Neuronal stem cell (in vitro differentiated cells): ENCODE results near the gene SNCB.

Experiments
- DNase-seq: peaks from one replicate; pipeline ENCODE4 v3.0.0-alpha.2; 2013; ENCODE audit warnings: low spot score
- H2AFZ ChIP-seq: one replicate; pipeline ENCODE4 v1.6.1; 2013; ENCODE audit warnings: mild to moderate bottlenecking, low read length, inconsistent platforms
- H2AK5ac ChIP-seq: 2 replicates; pipeline ENCODE4 v1.6.1; 2013; ENCODE audit warnings: low read depth, mild to moderate bottlenecking, inconsistent platforms, low read length, moderate library complexity, mixed read lengths
- H2BK120ac ChIP-seq: 2 replicates; pipeline ENCODE4 v1.6.1; 2013; ENCODE audit warnings: low read depth, mild to moderate bottlenecking, inconsistent platforms, low read length, moderate library complexity, mixed read lengths
- H2BK12ac ChIP-seq: one replicate; pipeline ENCODE4 v1.6.1; 2013; ENCODE audit warnings: low read length, inconsistent platforms
- H2BK15ac ChIP-seq: 2 replicates; pipeline ENCODE4 v1.6.1; 2013; ENCODE audit warnings: mild to moderate bottlenecking, low read length, inconsistent platforms, mixed read lengths
- H2BK5ac ChIP-seq: one replicate; pipeline ENCODE4 v1.6.1; 2013; ENCODE audit warnings: inconsistent platforms, mild to moderate bottlenecking, low read length, moderate library complexity
- H3K14ac ChIP-seq: one replicate; pipeline ENCODE4 v1.6.1; 2013; ENCODE audit warnings: low read length, inconsistent platforms
- H3K18ac ChIP-seq: 2 replicates; pipeline ENCODE4 v1.6.1; 2013; ENCODE audit warnings: low read length, inconsistent platforms
- H3K23ac ChIP-seq: 2 replicates; pipeline ENCODE4 v1.6.1; 2013; ENCODE audit warnings: low read depth, mild to moderate bottlenecking, mixed read lengths, low read length, inconsistent platforms; ENCODE audit not compliant: poor library complexity
- H3K27ac ChIP-seq: replicated peaks from 3 replicates; pipeline ENCODE4 v1.5.1; 2013; ENCODE audit warnings: low read length, inconsistent platforms
- H3K27me3 ChIP-seq, 3 experiments: 2 replicates each; pipeline ENCODE4 v1.6.1; 2013; ENCODE audit warnings: low read length in 3 of 3, mild to moderate bottlenecking in 2 of 3, inconsistent platforms in 1 of 3, low read depth in 1 of 3, mixed read lengths in 1 of 3, moderate library complexity in 1 of 3; ENCODE audit not compliant: control insufficient read depth in 3 of 3, insufficient read depth in 3 of 3
- H3K36me3 ChIP-seq, 2 donors: replicated peaks in 1 of 2; 2 replicates each; pipeline ENCODE4 v1.6.1; 2013; ENCODE audit warnings: low read length in 2 of 2; ENCODE audit not compliant: control insufficient read depth in 2 of 2, insufficient read depth in 2 of 2
- H3K4ac ChIP-seq: 2 replicates; pipeline ENCODE4 v1.6.1; 2013; ENCODE audit warnings: inconsistent platforms, mild to moderate bottlenecking, low read length, moderate library complexity
- H3K4me1 ChIP-seq, 2 donors: 1 replicate in 1 of 2; 2 replicates in 1 of 2; pipeline ENCODE4 v1.6.1; 2013; ENCODE audit warnings: low read length in 2 of 2, low read depth in 1 of 2; ENCODE audit not compliant: control insufficient read depth in 2 of 2, insufficient read depth in 1 of 2
- H3K4me2 ChIP-seq: one replicate; pipeline ENCODE4 v1.6.1; 2013; ENCODE audit warnings: mild to moderate bottlenecking, low read length, inconsistent platforms; ENCODE audit not compliant: insufficient read depth, poor library complexity, severe bottlenecking
- H3K4me3 ChIP-seq, 2 donors: 2 replicates each; pipeline ENCODE4 v1.5.1; 2013; ENCODE audit warnings: low read length in 2 of 2, mild to moderate bottlenecking in 2 of 2, inconsistent platforms in 1 of 2, moderate library complexity in 1 of 2
- H3K79me1 ChIP-seq: one replicate; pipeline ENCODE4 v1.6.1; 2013; ENCODE audit warnings: low read depth, mild to moderate bottlenecking, inconsistent platforms, low read length, moderate library complexity
- H3K9ac ChIP-seq: one replicate; pipeline ENCODE4 v1.6.1; 2013; ENCODE audit warnings: mild to moderate bottlenecking, low read depth, low read length, inconsistent platforms; ENCODE audit not compliant: poor library complexity
- H3K9me3 ChIP-seq, 2 donors: replicated peaks in 1 of 2; 2 replicates each; pipeline versions ENCODE3 to v1.6.1; 2013; ENCODE audit warnings: low read length in 2 of 2, mild to moderate bottlenecking in 2 of 2, inconsistent platforms in 1 of 2, low read depth in 1 of 2, mixed read lengths in 1 of 2, moderate library complexity in 1 of 2; ENCODE audit not compliant: control insufficient read depth in 2 of 2, insufficient read depth in 1 of 2
- H4K8ac ChIP-seq: one replicate; pipeline ENCODE4 v1.6.1; 2013; ENCODE audit warnings: low read depth, mild to moderate bottlenecking, inconsistent platforms, low read length, moderate library complexity
- H4K91ac ChIP-seq: one replicate; pipeline ENCODE4 v1.6.1; 2013; ENCODE audit warnings: low read length, low read depth, mild to moderate bottlenecking, inconsistent platforms; ENCODE audit not compliant: poor library complexity
- WGBS, 2 donors: extraction: QIAGEN DNeasy Blood & Tissue Kit; methylation state at CpG; one replicate each; pipeline ENCODE4 v1.1.7; 2013; ENCODE audit warnings: missing lambda C conversion rate in 2 of 2, mixed read lengths in 1 of 2; ENCODE audit not compliant: insufficient read length in 2 of 2, insufficient replicate concordance in 1 of 2; ENCODE audit errors: extremely low coverage in 2 of 2; 5-methylcytosine and 5-hydroxymethylcytosine counted together

Gene SNCB

DNA sequence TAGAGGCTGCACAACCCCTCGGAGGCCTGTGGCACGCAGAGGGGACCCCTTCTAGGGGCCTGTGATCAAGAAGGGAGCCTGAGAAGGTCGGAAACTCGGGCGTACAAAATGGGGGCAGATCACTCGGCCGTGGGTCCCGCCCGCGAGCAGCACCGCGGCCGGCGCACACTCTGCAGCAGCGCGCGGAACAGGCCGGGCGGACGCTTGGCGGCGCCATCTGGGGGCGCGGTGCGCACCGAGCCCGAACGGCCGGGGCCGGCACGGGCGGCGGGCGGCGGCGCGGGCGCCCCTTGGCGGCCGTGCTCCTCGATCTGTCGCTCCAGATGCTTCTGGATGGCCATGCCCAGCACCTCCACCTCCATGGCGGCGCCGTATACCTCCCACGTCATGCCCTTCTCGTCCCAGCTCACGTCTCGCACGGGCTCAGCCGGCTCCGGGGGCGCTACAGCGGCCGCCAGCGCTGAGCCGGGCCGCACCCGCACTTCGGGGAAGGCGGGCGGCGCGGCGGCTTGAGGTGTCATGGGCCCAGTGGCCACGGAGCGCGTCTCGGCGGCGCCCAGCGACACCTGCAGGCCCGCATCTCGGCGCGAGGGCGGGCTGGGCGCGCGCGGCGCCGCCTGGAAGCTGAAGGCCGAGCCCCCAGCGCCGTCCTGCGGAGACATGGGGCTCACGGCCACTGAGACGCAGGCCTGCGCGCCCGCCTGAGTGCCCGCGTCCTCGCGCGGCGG lies 33.5 kb downstream of the SNCB start:
- H2BK15ac ChIP-seq: no peak overlapping the region
- H3K4me3 ChIP-seq: peak overlapping the region in 1 of 2 donors; percentile 63
- peaks cover 4 to 5% of the 10 kb centered on the region in 2 donors for H3K9me3 ChIP-seq
- peaks cover under 1% of the 10 kb centered on the region for H3K79me1 ChIP-seq
- no peak overlapping the region for H3K9ac ChIP-seq
- H3K27me3 ChIP-seq: peaks cover 0 to 2% (median 0%) of the 10 kb centered on the region in 3 experiments
- H2AK5ac ChIP-seq: no peak overlapping the region
- H2AFZ ChIP-seq: no peak overlapping the region
- no peak for DNase-seq
- H2BK120ac ChIP-seq: no peak overlapping the region
- H3K23ac ChIP-seq: no peak overlapping the region
- no peak overlapping the region for H3K14ac ChIP-seq
- H2BK5ac ChIP-seq: peak overlapping the region; percentile 55
- peaks cover 3 to 55% of the 10 kb centered on the region in 2 donors for H3K36me3 ChIP-seq
- H3K18ac ChIP-seq: peak overlapping the region; percentile 65
- H4K8ac ChIP-seq: no peak overlapping the region
- no CpG with 5 or more reads among the region's 98 CpGs for WGBS, 2 donors
- no peak overlapping the region for H4K91ac ChIP-seq
- H3K4me1 ChIP-seq: no peaks in the 10 kb centered on the region
- H3K27ac ChIP-seq: no peak overlapping the region
- H3K4me2 ChIP-seq: peak overlapping the region; percentile 22
- no peak overlapping the region for H2BK12ac ChIP-seq
- H3K4ac ChIP-seq: no peak overlapping the region

GRCh38 chr5:176596069-176596644 lies 34.2 kb downstream of the SNCB start:
- H2BK120ac ChIP-seq: no peak overlapping the region

GRCh38 chr5:176595386-176595943 lies 34.9 kb downstream of the SNCB start:
- Histone ChIP-seq H2BK5ac (peak overlapping the region; percentile 9), H3K18ac (peak overlapping the region; percentile 35), H3K4me2 (no peak overlapping the region), H2BK12ac (no peak overlapping the region), H4K91ac (no peak overlapping the region), H3K79me1 (no peaks in the 10 kb centered on the region), H4K8ac (no peak overlapping the region), H3K4me3 (no peak overlapping the region), H3K36me3 (peaks cover 4 to 59% of the 10 kb centered on the region in 2 donors), H3K14ac (peak overlapping the region; percentile 50), H3K4me1 (no peaks in the 10 kb centered on the region), H3K9ac (no peak overlapping the region), H2AFZ (no peak overlapping the region), H2BK120ac (no peak overlapping the region), H3K27me3 (peaks cover 0 to 2% (median 0%) of the 10 kb centered on the region in 3 experiments), H2AK5ac (no peak overlapping the region), H3K23ac (peak overlapping the region; percentile 71), H3K27ac (no peak overlapping the region), H2BK15ac (no peak overlapping the region), H3K9me3 (peaks cover 7 to 11% of the 10 kb centered on the region in 2 donors), H3K4ac (no peak overlapping the region)
- WGBS, 2 donors: no CpG with 5 or more reads among the region's 11 CpGs
- DNase-seq: no peak

More at GRCh38 chr5:176596069-176596644, 34.2 kb downstream of the SNCB start:
- H3K4me3 ChIP-seq: no peak overlapping the region
- H3K18ac ChIP-seq: no peak overlapping the region
- H2BK15ac ChIP-seq: no peak overlapping the region
- no peak overlapping the region for H2AFZ ChIP-seq
- peak overlapping the region; percentile 51 for H2AK5ac ChIP-seq
- no peaks in the 10 kb centered on the region for H3K79me1 ChIP-seq
- H3K36me3 ChIP-seq: peaks cover 4 to 62% of the 10 kb centered on the region in 2 donors
- DNase-seq: no peak
- no CpG with 5 or more reads among the region's 23 CpGs for WGBS, 2 donors
- peaks cover 0 to 2% (median 0%) of the 10 kb centered on the region in 3 experiments for H3K27me3 ChIP-seq
- H3K14ac ChIP-seq: no peak overlapping the region
- H3K9ac ChIP-seq: peak overlapping the region; percentile 30
- H3K9me3 ChIP-seq: peaks cover 7 to 11% of the 10 kb centered on the region in 2 donors
- H3K4me2 ChIP-seq: no peak overlapping the region
- no peak overlapping the region for H2BK12ac ChIP-seq
- no peak overlapping the region for H3K4ac ChIP-seq
- no peak overlapping the region for H4K8ac ChIP-seq
- H3K4me1 ChIP-seq: no peaks in the 10 kb centered on the region
- H2BK5ac ChIP-seq: peak overlapping the region; percentile 55
- H3K27ac ChIP-seq: no peak overlapping the region
- peak overlapping the region; percentile 56 for H3K23ac ChIP-seq
- no peak overlapping the region for H4K91ac ChIP-seq

DNA sequence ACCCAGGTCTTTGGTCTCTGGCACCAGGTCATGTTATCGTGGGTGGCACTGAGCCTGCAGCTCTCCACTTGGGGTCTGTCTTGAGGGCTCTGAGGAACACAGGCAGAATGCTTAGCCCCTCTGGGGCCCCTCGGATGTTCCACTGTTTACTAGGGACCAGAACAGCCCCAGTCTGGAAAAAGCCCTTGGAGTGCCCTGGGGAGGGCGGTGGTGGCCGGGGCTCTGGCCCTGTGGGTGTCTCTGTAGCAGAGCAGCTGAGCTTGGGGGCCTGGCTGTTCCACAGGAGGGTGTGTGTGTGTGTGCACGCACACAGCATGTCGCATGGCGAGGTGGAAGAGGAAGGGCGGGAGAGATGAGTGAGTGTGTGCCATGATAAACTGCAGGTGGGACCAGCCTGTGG lies 35.8 kb downstream of the SNCB start:
- no CpG with 5 or more reads among the region's 8 CpGs for WGBS, 2 donors
- Histone ChIP-seq H3K4me1 (no peaks in the 10 kb centered on the region), H2BK5ac (peak overlapping the region; percentile 9)

More for the DNA sequence above, 35.8 kb downstream of the SNCB start:
- no peak overlapping the region for H2BK120ac ChIP-seq
- H3K4me3 ChIP-seq: no peak overlapping the region
- peaks cover 7 to 11% of the 10 kb centered on the region in 2 donors for H3K9me3 ChIP-seq
- peak overlapping the region; percentile 85 for H4K8ac ChIP-seq
- no peak overlapping the region for H3K9ac ChIP-seq
- H3K18ac ChIP-seq: no peak overlapping the region
- no peak overlapping the region for H2AFZ ChIP-seq
- no peak overlapping the region for H2BK15ac ChIP-seq
- no peak overlapping the region for H3K27ac ChIP-seq
- H2AK5ac ChIP-seq: no peak overlapping the region
- no peak for DNase-seq
- H3K23ac ChIP-seq: no peak overlapping the region
- no peak overlapping the region for H3K14ac ChIP-seq
- H3K4me2 ChIP-seq: no peak overlapping the region
- peaks cover 4 to 56% of the 10 kb centered on the region in 2 donors for H3K36me3 ChIP-seq
- H3K79me1 ChIP-seq: no peaks in the 10 kb centered on the region
- no peak overlapping the region for H4K91ac ChIP-seq
- no peak overlapping the region for H3K4ac ChIP-seq
- H2BK12ac ChIP-seq: no peak overlapping the region
- peaks cover 0 to 2% (median 0%) of the 10 kb centered on the region in 3 experiments for H3K27me3 ChIP-seq
